Esophagus muscularis mucosa (tissue), 3 donors: ENCODE data around the gene PPHLN1.

Experiments
- CTCF ChIP-seq, 3 experiments: fragments of 200-600 bp in 2 of 3; fragments of 450-650 bp in 1 of 3; sonication (generic) in 2 of 3; IDR thresholded peaks; one replicate each; pipeline ENCODE4 v1.5.1; 2017 to 2019; ENCODE audit warnings: antibody characterized with exemption in 3 of 3, mild to moderate bottlenecking in 2 of 3, moderate library complexity in 1 of 3
- POLR2A ChIP-seq: fragments of 450-650 bp; IDR thresholded peaks from one replicate; pipeline ENCODE4 v1.6.1; 2017; ENCODE audit warnings: antibody characterized with exemption, moderate library complexity, mild to moderate bottlenecking, low read depth
- POLR2AphosphoS5 ChIP-seq, 2 donors: sonication (generic); formaldehyde crosslinking; IDR thresholded peaks; one replicate each; pipeline ENCODE4 v1.6.1; 2017; ENCODE audit warnings: antibody characterized with exemption in 2 of 2

GRCh38 chr12:42444192-42444943, 118.4 kb downstream of the PPHLN1 start:
- TF ChIP-seq CTCF (IDR thresholded peaks at IDR 0.05) (no peak), POLR2AphosphoS5 (IDR thresholded peaks at IDR 0.05) (no peak), POLR2A (no peak)
